D721Med (cell line): ENCODE measurements around the gene TUBA4A.

Source experiments
- DNase-seq: peaks from one replicate; pipeline ENCODE4 v3.0.0; 2011; ENCODE audit warnings: low spot score; ENCODE audit not compliant: insufficient read length
- FAIRE-seq: peaks from 2 replicates; lab custom pipeline; 2011; peaks lifted over from hg19 to GRCh38; lab: Jason Lieb, UNC
- CTCF ChIP-seq: IDR thresholded peaks from 2 replicates; pipeline ENCODE4 v1.5.1; 2012; ENCODE audit warnings: mild to moderate bottlenecking, control low read depth; ENCODE audit not compliant: insufficient read depth; ENCODE audit errors: missing control alignments

TUBA4A gene

GRCh38 chr2:219220652-219221402, 32.9 kb downstream of the TUBA4A start:
- no peak for TF ChIP-seq CTCF
- FAIRE-seq: no peak

GRCh38 chr2:219219784-219220532, 33.8 kb downstream of the TUBA4A start:
- DNase-seq (no peak), FAIRE-seq (no peak)
- TF ChIP-seq CTCF: no peak

More at GRCh38 chr2:219220652-219221402, 32.9 kb downstream of the TUBA4A start:
- DNase-seq: no peak

DNA sequence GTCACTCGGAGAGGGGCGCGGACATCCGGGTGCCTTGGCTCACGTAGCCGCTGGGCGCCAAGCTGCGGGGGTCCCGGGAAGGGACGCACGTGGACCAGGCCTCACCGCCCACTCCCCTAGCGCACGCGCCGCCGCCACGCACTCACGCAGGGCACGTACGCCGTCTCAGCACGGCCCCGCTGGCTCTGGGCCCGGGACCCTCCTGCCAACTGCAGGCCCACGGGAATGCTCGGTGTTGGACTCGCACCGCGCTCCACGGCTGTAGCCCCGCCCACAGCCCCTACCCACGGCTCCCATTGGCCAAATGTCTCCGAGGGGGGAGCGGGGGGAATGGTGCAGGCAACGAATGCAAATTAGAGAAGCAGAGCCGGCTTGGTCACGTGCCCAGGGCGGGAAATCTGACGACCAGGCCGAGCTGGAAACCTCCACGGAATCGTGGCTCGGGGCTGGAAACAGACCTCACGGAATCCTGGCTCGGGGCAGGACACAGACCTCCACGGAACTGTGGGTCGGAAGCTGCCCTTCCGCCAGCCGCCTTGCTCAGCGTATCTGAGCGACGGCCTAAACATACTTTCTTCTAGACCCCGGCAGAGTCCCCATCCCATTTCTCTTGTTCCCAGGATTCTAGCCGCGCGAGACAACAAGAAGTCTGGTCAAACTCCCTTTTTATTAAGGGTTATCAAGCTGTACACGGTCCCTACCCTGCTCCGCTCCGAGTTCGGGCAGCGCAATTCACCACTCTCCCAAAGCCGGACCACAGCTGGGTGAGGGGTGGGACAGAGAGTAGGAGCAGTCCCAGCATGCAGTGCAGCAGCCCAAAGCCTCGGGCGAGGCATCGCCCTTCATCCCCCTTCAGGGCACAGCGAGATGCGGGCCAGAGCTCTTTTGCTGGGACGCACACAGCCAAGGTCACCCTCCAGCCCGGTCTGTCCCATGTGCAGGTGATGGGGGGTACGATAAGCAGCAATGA, 34.7 kb downstream of the TUBA4A start, which contains the start of gene ABCB6:
Gene ABCB6 (minus strand): TSS at position 227 of the 970 bp plus-strand sequence. CDS start 285 bp downstream, outside the sequence.
- DNase-seq: peak; percentile 98
- no peak for FAIRE-seq
- TF ChIP-seq CTCF: no peak

GRCh38 chr2:219218217-219218731, 35.4 kb downstream of the TUBA4A start:
- no peak for TF ChIP-seq CTCF
- DNase-seq (no peak), FAIRE-seq (no peak)

DNA sequence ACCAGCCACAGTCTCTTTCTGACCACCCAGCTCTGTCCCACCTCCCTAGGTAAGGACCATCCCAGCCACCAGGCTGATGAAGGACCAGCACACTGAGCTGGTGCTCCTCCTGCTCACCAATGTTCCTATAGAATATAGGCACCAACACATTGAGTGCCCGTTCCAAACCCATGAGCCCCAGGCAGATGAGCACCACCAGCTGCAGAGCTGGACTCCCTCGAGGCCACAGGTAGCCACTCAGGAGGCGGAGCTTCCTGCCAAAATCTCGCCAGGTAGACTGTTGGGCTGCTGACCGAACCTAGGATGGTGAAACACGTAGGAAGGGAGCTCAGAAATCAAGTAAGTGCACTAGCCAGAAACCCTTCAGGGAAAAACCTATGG, 37.2 kb downstream of the TUBA4A start:
- DNase-seq (no peak), FAIRE-seq (no peak)
- no peak for TF ChIP-seq CTCF

DNA sequence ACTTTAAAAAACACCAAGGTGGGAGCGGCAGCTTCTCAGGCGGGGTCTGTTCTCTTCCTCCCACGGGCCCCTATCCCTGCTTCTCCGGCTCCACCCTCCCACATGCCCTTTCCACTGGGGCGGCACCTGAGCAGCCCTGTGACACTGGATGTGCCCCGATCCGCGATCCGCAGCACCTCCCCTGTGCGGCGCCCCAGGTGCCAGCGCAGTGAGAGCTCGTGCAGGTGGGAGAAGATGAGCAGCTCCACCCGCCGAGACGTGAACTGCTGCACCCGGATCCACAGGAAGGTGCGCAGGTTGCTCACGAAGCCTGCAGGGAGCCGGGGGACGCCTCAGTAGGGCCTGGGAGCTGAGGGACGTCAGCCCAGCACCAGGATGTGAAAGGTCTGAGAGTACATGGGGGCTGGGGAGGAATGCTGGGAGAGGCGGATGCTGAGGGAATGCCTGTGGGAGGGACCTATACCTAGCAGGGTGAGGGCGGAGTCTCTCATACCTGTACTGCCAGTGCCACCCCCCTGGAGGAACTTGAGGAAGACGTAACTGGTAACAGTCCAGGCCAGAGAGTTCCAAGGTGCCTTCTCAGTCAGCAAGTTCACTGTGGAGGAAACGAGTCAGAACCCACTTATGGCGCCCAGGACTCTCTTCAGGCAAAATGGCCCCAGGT, 37.7 kb downstream of the TUBA4A start:
- TF ChIP-seq CTCF: no peak
- FAIRE-seq (no peak), DNase-seq (no peak)
